Mesenchymal stem cell (in vitro differentiated cells and primary cell): ENCODE data around the gene PLA2G2C.
A peak's percentile ranks its signal among the peaks of the same experiment; 100 is the strongest.

Experiments
- DNase-seq: peaks from one replicate; pipeline ENCODE4 v3.0.0-alpha.2; 2013
- H2AFZ ChIP-seq: one replicate; pipeline ENCODE4 v1.6.1; 2013; ENCODE audit warnings: low read depth, mild to moderate bottlenecking, control low read depth, inconsistent platforms, low read length, moderate library complexity
- H2AK5ac ChIP-seq: 2 replicates; pipeline ENCODE4 v1.6.1; 2013; ENCODE audit warnings: low read length, moderate library complexity, mild to moderate bottlenecking, inconsistent platforms; ENCODE audit not compliant: severe bottlenecking
- H2BK120ac ChIP-seq: one replicate; pipeline ENCODE4 v1.6.1; 2013; ENCODE audit warnings: low read depth, mild to moderate bottlenecking, inconsistent platforms, low read length, moderate library complexity
- H2BK12ac ChIP-seq, 2 experiments: one replicate each; pipeline ENCODE4 v1.6.1; 2013; ENCODE audit warnings: inconsistent platforms in 2 of 2, low read length in 2 of 2, mild to moderate bottlenecking in 2 of 2, moderate library complexity in 2 of 2, control low read depth in 1 of 2
- H2BK15ac ChIP-seq: one replicate; pipeline ENCODE4 v1.6.1; 2013; ENCODE audit warnings: mild to moderate bottlenecking, low read depth, inconsistent platforms; ENCODE audit not compliant: poor library complexity, severe bottlenecking
- H2BK5ac ChIP-seq: 2 replicates; pipeline ENCODE4 v1.6.1; 2013; ENCODE audit warnings: low read depth, mild to moderate bottlenecking, low read length, control low read depth, inconsistent platforms; ENCODE audit not compliant: poor library complexity, severe bottlenecking
- H3K14ac ChIP-seq, 2 experiments: one replicate each; pipeline ENCODE4 v1.6.1; 2013; ENCODE audit warnings: inconsistent platforms in 2 of 2, low read length in 2 of 2, control low read depth in 1 of 2, mild to moderate bottlenecking in 1 of 2, moderate library complexity in 1 of 2
- H3K18ac ChIP-seq, 2 experiments: one replicate each; pipeline ENCODE4 v1.6.1; 2013; ENCODE audit warnings: inconsistent platforms in 2 of 2, low read length in 2 of 2, control low read depth in 1 of 2, low read depth in 1 of 2, mild to moderate bottlenecking in 1 of 2
- H3K23ac ChIP-seq, 2 experiments: one replicate each; pipeline ENCODE4 v1.6.1; 2013; ENCODE audit warnings: inconsistent platforms in 2 of 2, low read length in 2 of 2, mild to moderate bottlenecking in 2 of 2, moderate library complexity in 2 of 2, control low read depth in 1 of 2
- H3K27ac ChIP-seq: 2 replicates; pipeline ENCODE4 v1.5.1; 2013; ENCODE audit warnings: mild to moderate bottlenecking, moderate library complexity, low read length, control low read depth, inconsistent platforms; ENCODE audit not compliant: poor library complexity, severe bottlenecking
- H3K27me3 ChIP-seq, 2 experiments: 2 replicates each; pipeline versions ENCODE4 v1.6.1 to v1.7.0; 2013; ENCODE audit warnings: low read length in 2 of 2, mild to moderate bottlenecking in 2 of 2, moderate library complexity in 2 of 2, control low read depth in 1 of 2, inconsistent platforms in 1 of 2; ENCODE audit not compliant: control insufficient read depth in 1 of 2, insufficient read depth in 1 of 2
- H3K36me3 ChIP-seq, 2 experiments: 2 replicates each; pipeline versions ENCODE4 v1.6.1 to v1.7.0; 2013; ENCODE audit warnings: low read length in 2 of 2, control low read depth in 1 of 2, inconsistent platforms in 1 of 2, low read depth in 1 of 2, mild to moderate bottlenecking in 1 of 2; ENCODE audit not compliant: insufficient read depth in 2 of 2, control insufficient read depth in 1 of 2
- H3K4ac ChIP-seq, 2 experiments: one replicate each; pipeline ENCODE4 v1.6.1; 2013; ENCODE audit warnings: inconsistent platforms in 2 of 2, low read length in 2 of 2, mild to moderate bottlenecking in 2 of 2, moderate library complexity in 2 of 2, control low read depth in 1 of 2, low read depth in 1 of 2
- H3K4me1 ChIP-seq: 2 replicates; pipeline ENCODE4 v1.6.1; 2013; ENCODE audit warnings: low read depth, low read length, control low read depth; ENCODE audit not compliant: control insufficient read depth, insufficient read depth
- H3K4me2 ChIP-seq: 2 replicates; pipeline ENCODE4 v1.6.1; 2013; ENCODE audit warnings: low read length, mild to moderate bottlenecking, inconsistent platforms; ENCODE audit not compliant: poor library complexity, severe bottlenecking
- H3K4me3 ChIP-seq, 2 experiments: 2 replicates each; pipeline versions ENCODE4 v1.5.1 to v1.7.0; 2013; ENCODE audit warnings: low read length in 2 of 2, mild to moderate bottlenecking in 2 of 2, control low read depth in 1 of 2, low read depth in 1 of 2; ENCODE audit not compliant: insufficient read depth in 1 of 2
- H3K79me1 ChIP-seq: replicated peaks from 2 replicates; pipeline ENCODE4 v1.6.1; 2013; ENCODE audit warnings: mild to moderate bottlenecking, control low read depth, low read length, inconsistent platforms; ENCODE audit not compliant: poor library complexity, severe bottlenecking
- H3K9ac ChIP-seq: 2 replicates; pipeline ENCODE4 v1.7.0; 2013; ENCODE audit warnings: mild to moderate bottlenecking, low read length, moderate library complexity
- H3K9me3 ChIP-seq: 2 replicates; pipeline ENCODE4 v1.7.0; 2013; ENCODE audit warnings: mild to moderate bottlenecking, low read length; ENCODE audit not compliant: control insufficient read depth
- H4K8ac ChIP-seq: one replicate; pipeline ENCODE4 v1.6.1; 2013; ENCODE audit warnings: inconsistent platforms, mild to moderate bottlenecking, low read length, moderate library complexity
- H4K91ac ChIP-seq: one replicate; pipeline ENCODE4 v1.6.1; 2013; ENCODE audit warnings: mild to moderate bottlenecking, low read length, inconsistent platforms
- WGBS: methylation state at CpG from one replicate; pipeline ENCODE4 v1.1.7; 2013; ENCODE audit warnings: mixed read lengths; 5-methylcytosine and 5-hydroxymethylcytosine counted together

PLA2G2C gene

DNA sequence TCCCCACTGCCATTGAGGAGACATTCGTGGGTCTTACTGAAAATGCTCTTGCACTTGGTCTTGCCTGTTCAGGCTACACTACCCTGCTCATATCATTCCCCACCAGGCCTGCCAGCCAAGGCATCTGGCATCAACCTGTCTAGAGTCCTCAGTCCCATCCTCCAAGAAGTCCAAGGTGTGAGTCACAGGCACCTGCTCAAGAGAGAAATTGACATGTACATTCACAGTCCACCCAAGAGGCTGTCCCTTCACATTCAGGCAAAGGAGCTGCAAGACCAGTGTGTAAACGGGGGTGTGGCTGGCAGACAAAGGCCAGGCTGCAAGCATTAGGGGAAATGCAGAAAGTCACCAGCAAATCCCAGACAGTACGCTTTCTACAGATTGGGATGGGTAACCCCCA is 13.1 kb upstream of the PLA2G2C start:
- Histone ChIP-seq H2AFZ (no peak overlapping the region), H3K4me3 (no peak overlapping the region), H3K9me3 (no peaks in the 10 kb centered on the region), H4K8ac (no peak overlapping the region), H3K23ac (no peak overlapping the region), H3K9ac (no peak overlapping the region), H3K36me3 (no peaks in the 10 kb centered on the region), H3K79me1 (no peaks in the 10 kb centered on the region), H3K27ac (no peak overlapping the region), H2BK5ac (no peak overlapping the region), H3K4me1 (no peaks in the 10 kb centered on the region), H2BK12ac (no peak overlapping the region), H3K4ac (no peak overlapping the region), H3K4me2 (no peak overlapping the region), H3K14ac (no peak overlapping the region), H2BK120ac (no peak overlapping the region), H3K27me3 (peaks cover 34 to 43% of the 10 kb centered on the region in 2 experiments), H3K18ac (no peak overlapping the region), H4K91ac (peak overlapping the region; percentile 20), H2AK5ac (no peak overlapping the region), H2BK15ac (no peak overlapping the region)
- DNase-seq: no peak
- WGBS: 62% methylated on average over 3 of the region's 3 CpGs

DNA sequence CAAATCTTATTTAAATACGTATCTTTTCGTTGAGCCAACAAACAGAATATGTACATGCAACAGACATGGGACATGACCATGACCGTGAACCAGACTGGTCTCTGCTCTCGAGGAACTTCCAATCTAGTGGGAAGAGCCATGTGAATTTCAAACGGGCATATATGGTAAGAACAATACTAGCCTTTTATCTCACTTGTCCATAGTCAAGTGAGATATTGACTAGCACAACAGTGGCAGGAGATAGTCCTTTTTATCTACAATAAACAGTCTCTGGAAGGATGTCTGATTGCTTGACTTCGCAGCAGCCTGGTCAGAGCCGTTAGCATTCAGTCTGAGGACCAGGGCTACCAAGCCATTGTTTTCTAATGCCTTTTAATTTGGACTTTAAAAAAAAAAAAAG is 12.6 kb upstream of the PLA2G2C start:
- H3K36me3 ChIP-seq: no peaks in the 10 kb centered on the region
- no peaks in the 10 kb centered on the region for H3K4me1 ChIP-seq
- peaks cover 39 to 40% of the 10 kb centered on the region in 2 experiments for H3K27me3 ChIP-seq
- no peaks in the 10 kb centered on the region for H3K79me1 ChIP-seq
- no peak overlapping the region for H2AK5ac ChIP-seq
- H2BK15ac ChIP-seq: no peak overlapping the region
- no peak overlapping the region for H3K4ac ChIP-seq
- WGBS: 80% methylated on average over 7 of the region's 7 CpGs
- no peak overlapping the region for H2BK12ac ChIP-seq
- no peak overlapping the region for H3K9ac ChIP-seq
- H3K9me3 ChIP-seq: no peaks in the 10 kb centered on the region
- H3K14ac ChIP-seq: no peak overlapping the region
- H3K4me3 ChIP-seq: no peak overlapping the region
- H4K91ac ChIP-seq: no peak overlapping the region
- H2AFZ ChIP-seq: no peak overlapping the region
- no peak overlapping the region for H4K8ac ChIP-seq
- DNase-seq: no peak
- H3K27ac ChIP-seq: no peak overlapping the region
- no peak overlapping the region for H2BK5ac ChIP-seq
- no peak overlapping the region for H3K23ac ChIP-seq
- no peak overlapping the region for H3K18ac ChIP-seq
- H3K4me2 ChIP-seq: no peak overlapping the region
- H2BK120ac ChIP-seq: no peak overlapping the region

DNA sequence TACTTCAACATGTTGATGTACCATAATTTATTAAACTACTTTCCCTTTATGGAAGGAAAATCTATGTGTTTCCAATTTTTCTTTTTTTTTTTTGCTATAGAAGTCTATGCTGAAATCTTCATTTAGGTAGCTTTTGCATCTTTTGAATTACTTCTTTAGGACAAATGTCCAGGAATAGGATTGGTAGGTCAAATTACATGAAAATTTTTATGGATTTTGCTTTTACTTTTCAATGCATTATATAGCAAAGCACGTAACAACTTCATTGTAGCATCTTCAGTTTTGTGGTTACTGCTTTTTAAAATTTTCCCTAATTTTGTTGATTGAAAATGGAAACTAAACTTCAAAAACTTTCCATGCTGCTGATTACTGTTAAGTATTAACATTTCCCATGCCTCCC is 12.0 kb upstream of the PLA2G2C start:
- no peaks in the 10 kb centered on the region for H3K4me1 ChIP-seq

GRCh38 chr1:20197329-20197791 is 11.0 kb upstream of the PLA2G2C start:
- H3K4me1 ChIP-seq: no peaks in the 10 kb centered on the region
- peak overlapping the region in 1 of 2 experiments; percentile 50 for H3K14ac ChIP-seq
- no peak overlapping the region for H4K91ac ChIP-seq
- H2BK15ac ChIP-seq: no peak overlapping the region
- no peak overlapping the region for H3K9ac ChIP-seq
- H3K4me3 ChIP-seq: no peak overlapping the region
- H2AK5ac ChIP-seq: no peak overlapping the region
- H3K4ac ChIP-seq: no peak overlapping the region
- H2BK120ac ChIP-seq: no peak overlapping the region
- H3K79me1 ChIP-seq: no peaks in the 10 kb centered on the region
- H3K9me3 ChIP-seq: no peaks in the 10 kb centered on the region
- no peak overlapping the region for H3K27ac ChIP-seq
- peak overlapping the region in 1 of 2 experiments; percentile 59 for H3K23ac ChIP-seq
- H3K4me2 ChIP-seq: no peak overlapping the region
- H2AFZ ChIP-seq: no peak overlapping the region
- WGBS: 78% methylated on average over 6 of the region's 6 CpGs
- H4K8ac ChIP-seq: no peak overlapping the region
- H3K27me3 ChIP-seq: peaks cover 30 to 46% of the 10 kb centered on the region in 2 experiments
- DNase-seq: no peak
- no peak overlapping the region for H2BK5ac ChIP-seq
- no peak overlapping the region for H2BK12ac ChIP-seq
- no peak overlapping the region for H3K18ac ChIP-seq
- no peaks in the 10 kb centered on the region for H3K36me3 ChIP-seq

More for the DNA sequence above, 12.0 kb upstream of the PLA2G2C start:
- H3K23ac ChIP-seq: no peak overlapping the region
- H3K36me3 ChIP-seq: no peaks in the 10 kb centered on the region
- no peaks in the 10 kb centered on the region for H3K9me3 ChIP-seq
- H3K79me1 ChIP-seq: no peaks in the 10 kb centered on the region
- no peak overlapping the region for H3K27ac ChIP-seq
- no peak overlapping the region for H2AFZ ChIP-seq
- no peak overlapping the region for H4K91ac ChIP-seq
- no peak overlapping the region for H3K18ac ChIP-seq
- no peak overlapping the region for H2BK5ac ChIP-seq
- H2BK120ac ChIP-seq: no peak overlapping the region
- H4K8ac ChIP-seq: no peak overlapping the region
- H3K4me2 ChIP-seq: no peak overlapping the region
- H3K4me3 ChIP-seq: no peak overlapping the region
- H3K4ac ChIP-seq: no peak overlapping the region
- H2BK12ac ChIP-seq: no peak overlapping the region
- no peak overlapping the region for H2BK15ac ChIP-seq
- no CpG with 5 or more reads among the region's 1 CpG for WGBS
- peaks cover 38 to 42% of the 10 kb centered on the region in 2 experiments for H3K27me3 ChIP-seq
- no peak overlapping the region for H2AK5ac ChIP-seq
- no peak for DNase-seq
- H3K14ac ChIP-seq: no peak overlapping the region
- no peak overlapping the region for H3K9ac ChIP-seq
